Activated T-helper 1 cell treated with anti-CD3 and anti-CD28 coated beads, Interleukin-2, amount 50 U/mL, for 16 hours (primary cell): ENCODE results near the gene PDE8B.
"Not testable (repeated sequence)": the region's sequence is repeated elsewhere in the genome, so short reads cannot be mapped to it uniquely, and the experiment has no call there.

Experiments
- DNase-seq, 2 donors: peaks; one replicate each; pipeline ENCODE4 v3.0.0-alpha.2; 2020; ENCODE audit warnings: low read depth in 1 of 2, low spot score in 1 of 2

Gene PDE8B

GRCh38 chr5:77356740-77357139 lies 146.3 kb downstream of the PDE8B start:
- no peak for DNase-seq

- no peak for DNase-seq
These were observed 148.1 kb downstream of the PDE8B start for GRCh38 chr5:77358255-77359205.

GRCh38 chr5:77359231-77359630 lies 148.8 kb downstream of the PDE8B start:
- no peak for DNase-seq

- DNase-seq, result no peak
These were observed 149.9 kb downstream of the PDE8B start for GRCh38 chr5:77360381-77360780.

GRCh38 chr5:77360973-77361372 lies 150.5 kb downstream of the PDE8B start:
- DNase-seq, result no peak

- no peak for DNase-seq
These were observed 156.4 kb downstream of the PDE8B start for GRCh38 chr5:77366717-77367500.

GRCh38 chr5:77367741-77368140 lies 157.3 kb downstream of the PDE8B start:
- no peak for DNase-seq

- no peak for DNase-seq
These were observed 157.9 kb downstream of the PDE8B start for GRCh38 chr5:77368367-77368766.

- no peak for DNase-seq
These were observed 159.1 kb downstream of the PDE8B start for GRCh38 chr5:77369566-77369965.

- no peak for DNase-seq
These were observed 164.2 kb downstream of the PDE8B start for GRCh38 chr5:77374686-77375085.

GRCh38 chr5:77376609-77377300 lies 166.3 kb downstream of the PDE8B start:
- no peak for DNase-seq

- DNase-seq, result peak in 1 of 2 donors; percentile 9
These were observed 169.1 kb downstream of the PDE8B start for GRCh38 chr5:77379558-77380061.

GRCh38 chr5:77380636-77381035 lies 170.2 kb downstream of the PDE8B start:
- DNase-seq, result no peak

- DNase-seq, result not testable (repeated sequence)
These were observed 172.9 kb downstream of the PDE8B start for GRCh38 chr5:77383336-77383735.

GRCh38 chr5:77386340-77386739 lies 175.9 kb downstream of the PDE8B start:
- DNase-seq, result not testable (repeated sequence)

GRCh38 chr5:77389746-77390145 lies 179.3 kb downstream of the PDE8B start:
- no peak for DNase-seq

GRCh38 chr5:77390221-77390620 lies 179.7 kb downstream of the PDE8B start:
- no peak for DNase-seq

GRCh38 chr5:77390795-77391194 lies 180.3 kb downstream of the PDE8B start:
- no peak for DNase-seq

- no peak for DNase-seq
These were observed 180.8 kb downstream of the PDE8B start for GRCh38 chr5:77391240-77391765.

- DNase-seq, result no peak
These were observed 183.7 kb downstream of the PDE8B start for GRCh38 chr5:77394064-77394715.
